NB4 (cell line): ENCODE results near the gene ACOX1.
A peak's percentile ranks its signal among the peaks of the same experiment; 100 is the strongest.

Experiments
- CTCF ChIP-seq: IDR thresholded peaks from one replicate; pipeline ENCODE4 v1.5.1; 2012; ENCODE audit warnings: low read depth, low read length
- MAX ChIP-seq: IDR thresholded peaks from 2 replicates; pipeline ENCODE4 v1.6.1; 2011; ENCODE audit warnings: low read depth, low read length
- POLR2A ChIP-seq: IDR thresholded peaks from 2 replicates; pipeline ENCODE4 v1.6.1; 2011; ENCODE audit warnings: mild to moderate bottlenecking; ENCODE audit not compliant: insufficient read length; ENCODE audit errors: extremely low read depth

GRCh38 chr17:75927286-75927922 lies 51.6 kb downstream of the ACOX1 start:
- TF ChIP-seq CTCF, result peak; percentile 13
- TF ChIP-seq POLR2A, result no peak
- no peak for TF ChIP-seq MAX
